ENCODE results near the gene MEGF8. TPM values are rescaled to one million over a fixed set of nuclear protein-coding genes. Genes with fewer than 3 reads are reported as not detected.

MEGF8 gene
- polyA plus RNA-seq, 3 donors: 6.8 to 30.4 (median 20.3) TPM

GRCh38 chr19:42285988-42286348 is 39.5 kb upstream of the MEGF8 start:
- H3K27ac ChIP-seq (ENCODE audit: low read depth, low read length): no peak overlapping the region

GRCh38 chr19:42286349-42287016 is 39.0 kb upstream of the MEGF8 start:
- WGBS, 3 donors: 19 to 30% (median 22%) methylated on average over 13 of the region's 13 CpGs
- no peak overlapping the region for H3K27ac ChIP-seq (ENCODE audit: low read depth, low read length)

More at GRCh38 chr19:42285988-42286348, 39.5 kb upstream of the MEGF8 start:
- 8 to 47% (median 28%) methylated on average over 6 of the region's 6 CpGs for WGBS, 3 donors

- no peak overlapping the region for H3K27ac ChIP-seq (ENCODE audit: low read depth, low read length)
- 85 to 93% (median 90%) methylated on average over 30 of the region's 30 CpGs for WGBS, 3 donors
Observed at GRCh38 chr19:42287017-42287826, 38.2 kb upstream of the MEGF8 start.

- no peak overlapping the region for H3K27ac ChIP-seq (ENCODE audit: low read depth, low read length)
- 93 to 94% (median 94%) methylated on average over 8 to 10 of the region's 10 CpGs for WGBS, 3 donors
Observed at GRCh38 chr19:42287827-42288107, 37.7 kb upstream of the MEGF8 start.

- WGBS, 3 donors: 72 to 96% (median 74%) methylated on average over 4 of the region's 4 CpGs
- no peak overlapping the region for H3K27ac ChIP-seq (ENCODE audit: low read depth, low read length)
Observed at GRCh38 chr19:42288387-42288786, 37.0 kb upstream of the MEGF8 start.

- H3K27ac ChIP-seq (ENCODE audit: low read depth, low read length): no peak overlapping the region
- 89 to 94% (median 92%) methylated on average over 21 to 22 of the region's 22 CpGs for WGBS, 3 donors
Observed at GRCh38 chr19:42288881-42289555, 36.4 kb upstream of the MEGF8 start.

GRCh38 chr19:42289556-42290041 is 35.8 kb upstream of the MEGF8 start:
- 87 to 91% (median 90%) methylated on average over 8 of the region's 8 CpGs for WGBS, 3 donors

GRCh38 chr19:42290136-42290522 is 35.3 kb upstream of the MEGF8 start:
- no peak overlapping the region for H3K27ac ChIP-seq (ENCODE audit: low read depth, low read length)
- 77 to 86% (median 84%) methylated on average over 13 of the region's 13 CpGs for WGBS, 3 donors

More at GRCh38 chr19:42289556-42290041, 35.8 kb upstream of the MEGF8 start:
- H3K27ac ChIP-seq (ENCODE audit: low read depth, low read length): no peak overlapping the region

GRCh38 chr19:42290523-42291434 is 34.7 kb upstream of the MEGF8 start:
- WGBS, 3 donors: 85 to 90% (median 88%) methylated on average over 29 to 31 of the region's 31 CpGs
- H3K27ac ChIP-seq (ENCODE audit: low read depth, low read length): no peak overlapping the region

- no peak overlapping the region for H3K27ac ChIP-seq (ENCODE audit: low read depth, low read length)
- 71 to 73% (median 72%) methylated on average over 8 to 9 of the region's 9 CpGs for WGBS, 3 donors
Observed at GRCh38 chr19:42291435-42291810, 34.0 kb upstream of the MEGF8 start.

- 90 to 93% (median 90%) methylated on average over 27 of the region's 27 CpGs for WGBS, 3 donors
- no peak overlapping the region for H3K27ac ChIP-seq (ENCODE audit: low read depth, low read length)
Observed at GRCh38 chr19:42292042-42292960, 33.1 kb upstream of the MEGF8 start.

GRCh38 chr19:42292963-42293362 is 32.5 kb upstream of the MEGF8 start:
- WGBS, 3 donors: 88 to 93% (median 88%) methylated on average over 14 of the region's 14 CpGs
- no peak overlapping the region for H3K27ac ChIP-seq (ENCODE audit: low read depth, low read length)

- H3K27ac ChIP-seq (ENCODE audit: low read depth, low read length): no peak overlapping the region
- 72 to 83% (median 72%) methylated on average over 14 to 17 of the region's 17 CpGs for whole genome bisulfite sequencing, 3 donors
Observed at GRCh38 chr19:42293540-42293939, 31.9 kb upstream of the MEGF8 start.

GRCh38 chr19:42293948-42294347 is 31.5 kb upstream of the MEGF8 start:
- no peak overlapping the region for H3K27ac ChIP-seq (ENCODE audit: low read depth, low read length)
- WGBS, 3 donors: 90 to 91% (median 90%) methylated on average over 13 to 15 of the region's 15 CpGs

GRCh38 chr19:42294471-42295137 is 30.8 kb upstream of the MEGF8 start:
- H3K27ac ChIP-seq (ENCODE audit: low read depth, low read length): no peak overlapping the region
- 80 to 92% (median 83%) methylated on average over 19 to 24 of the region's 24 CpGs for WGBS, 3 donors

GRCh38 chr19:42295342-42295741 is 30.1 kb upstream of the MEGF8 start:
- H3K27ac ChIP-seq (ENCODE audit: low read depth, low read length): no peak overlapping the region
- WGBS, 3 donors: 60 to 75% (median 72%) methylated on average over 5 of the region's 5 CpGs
